GM21717 (cell line): ENCODE data around the gene LPCAT1.
"Not testable (repeated sequence)": the region's sequence is repeated elsewhere in the genome, so short reads cannot be mapped to it uniquely, and the experiment has no call there.

ENCODE experiments used
- ATAC-seq: cut with Tn5 transposase; IDR thresholded peaks from one replicate; pipeline ENCODE4 v1.9.1; 2021; ENCODE audit warnings: mild to moderate bottlenecking, moderate library complexity; ENCODE audit not compliant: unreplicated experiment

The LPCAT1 gene

GRCh38 chr5:1468629-1469527 is 54.9 kb downstream of the LPCAT1 start:
- ATAC-seq = no peak

DNA sequence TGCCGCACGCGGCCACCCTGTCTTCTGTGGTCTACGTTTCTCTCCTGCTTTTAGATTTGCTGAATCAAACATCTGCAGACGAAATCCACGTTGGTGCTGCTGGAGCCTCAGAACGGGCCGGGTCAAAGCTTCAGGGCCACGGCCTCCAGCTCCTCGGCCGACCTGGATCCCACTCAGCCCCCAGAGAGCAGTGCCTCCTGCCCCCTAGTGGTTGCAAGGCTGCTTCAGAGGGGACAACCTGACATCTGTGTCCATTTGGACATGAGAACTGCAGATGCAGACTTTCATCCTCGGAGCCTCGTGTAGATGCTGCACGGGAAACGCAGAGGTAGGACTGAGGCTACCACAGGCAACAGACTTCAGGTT is 55.5 kb downstream of the LPCAT1 start:
- ATAC-seq = no peak

DNA sequence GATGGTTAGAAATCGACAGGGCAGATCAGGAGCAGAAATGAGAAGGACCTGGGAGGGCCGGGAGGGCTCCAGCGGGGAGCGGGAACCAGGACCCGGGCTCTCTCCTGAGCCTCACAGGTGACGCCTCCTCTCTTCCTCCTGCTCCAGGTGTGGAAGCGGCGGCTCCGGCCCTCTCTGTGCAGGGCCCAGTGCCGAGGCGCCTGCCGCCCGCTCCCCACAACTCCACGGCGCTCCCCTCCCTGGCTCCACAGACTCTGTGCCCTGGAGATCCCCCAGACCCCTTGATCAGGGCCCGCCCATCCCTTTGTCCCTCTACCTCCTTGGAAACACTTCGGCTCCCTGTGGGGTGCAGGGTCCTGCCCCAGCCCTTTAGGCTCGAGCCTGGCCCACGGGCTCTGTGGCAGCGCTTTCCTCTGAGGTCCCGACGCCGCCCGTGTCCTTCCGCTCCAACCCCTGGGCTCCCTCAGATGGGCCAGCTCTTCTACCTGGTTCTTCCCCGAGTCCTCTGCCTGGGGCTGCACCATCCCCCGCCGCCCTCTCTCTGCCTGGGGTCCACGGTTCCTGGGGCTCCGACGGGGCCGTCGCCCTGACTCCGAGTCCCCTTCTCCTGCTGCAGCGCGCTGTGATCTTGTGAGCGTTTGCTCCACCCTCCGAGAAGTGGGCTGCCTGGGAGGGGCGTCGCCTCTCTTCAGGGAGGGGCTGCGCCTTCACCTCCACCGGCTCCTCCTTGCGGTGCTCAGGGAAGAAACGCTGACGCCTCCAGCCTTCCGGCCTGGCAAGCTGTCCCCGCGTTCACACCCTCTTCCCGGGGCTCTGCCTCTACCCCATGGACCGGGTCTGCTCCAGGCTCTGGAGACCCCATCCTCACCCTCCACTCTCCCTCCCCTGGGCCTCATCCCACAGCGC is 56.2 kb downstream of the LPCAT1 start:
- ATAC-seq = no peak

- no peak for ATAC-seq
These were observed 57.0 kb downstream of the LPCAT1 start for GRCh38 chr5:1466631-1467265.

DNA sequence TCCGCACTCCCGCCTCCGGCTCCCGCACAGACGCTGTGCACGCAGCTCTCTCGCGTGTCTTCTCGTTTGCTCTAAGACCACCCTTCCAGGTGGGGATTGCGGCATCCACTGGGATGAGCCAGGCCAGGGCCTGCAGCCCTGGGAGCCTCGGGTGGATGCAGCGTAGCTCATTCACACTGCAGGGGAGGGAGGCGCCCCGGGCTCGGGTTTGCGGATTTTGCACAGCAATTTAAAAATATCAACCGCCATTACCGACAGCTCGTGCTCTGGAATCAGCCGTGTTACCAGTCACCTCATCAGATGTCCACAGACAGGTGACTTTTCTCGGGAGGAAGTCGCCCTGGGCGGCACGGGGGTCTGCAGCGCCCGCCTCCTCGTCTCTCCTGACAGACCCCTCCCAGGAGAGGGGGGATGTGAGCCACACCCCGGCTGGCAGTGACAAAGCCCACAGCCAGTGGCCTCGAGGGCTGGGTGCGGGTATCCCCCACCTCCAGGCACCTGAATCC is 57.7 kb downstream of the LPCAT1 start:
- no peak for ATAC-seq

DNA sequence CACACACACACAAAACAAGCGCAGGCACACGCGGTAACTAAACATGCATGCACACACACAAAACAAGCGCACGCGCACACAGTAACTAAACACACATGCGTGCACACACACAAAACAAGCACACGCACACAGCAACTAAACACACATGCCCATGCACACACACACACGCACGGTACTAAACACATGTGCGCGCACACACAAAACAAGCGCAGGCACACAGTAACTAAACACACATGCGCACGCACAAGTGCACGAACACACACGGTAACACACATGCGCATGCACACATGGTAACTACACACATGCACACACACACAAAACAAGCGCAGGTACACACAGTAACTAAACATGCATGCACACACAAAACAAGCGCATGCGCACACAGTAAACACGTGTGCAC is 58.6 kb downstream of the LPCAT1 start:
- no peak for ATAC-seq

DNA sequence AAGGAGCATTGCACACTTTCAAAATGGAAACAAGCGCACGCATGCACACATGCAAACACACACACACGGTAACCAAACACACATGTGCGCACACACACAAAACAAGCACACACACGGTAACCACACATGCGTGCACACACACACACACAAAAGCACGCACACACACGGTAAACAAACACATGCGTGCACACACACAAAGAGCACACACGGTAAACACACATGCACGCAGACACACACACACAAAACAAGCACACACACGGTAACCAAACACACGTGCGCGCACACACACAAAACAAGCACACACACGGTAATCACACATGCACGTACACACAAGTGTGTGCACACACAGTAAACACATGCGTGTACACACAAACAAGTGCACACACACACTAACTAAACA is 59.2 kb downstream of the LPCAT1 start:
- ATAC-seq = no peak

DNA sequence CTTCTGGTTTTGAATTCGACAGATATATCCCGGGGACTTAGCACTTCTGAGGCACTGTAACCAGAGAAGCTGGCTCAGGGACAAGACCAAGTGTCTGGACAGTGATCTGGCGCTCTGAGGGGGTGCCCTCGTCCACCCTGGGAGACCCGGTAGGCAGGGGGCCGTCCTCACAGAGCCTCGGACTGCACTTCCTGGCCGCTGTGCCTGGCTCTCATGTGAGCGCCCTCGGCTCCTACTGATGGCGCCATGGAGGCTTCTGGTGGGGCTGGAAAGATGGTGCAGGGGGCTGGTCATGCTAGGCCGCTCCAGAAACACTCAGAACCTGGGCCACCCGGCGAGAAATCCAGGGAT is 59.7 kb downstream of the LPCAT1 start:
- ATAC-seq = no peak

GRCh38 chr5:1463326-1464095 is 60.2 kb downstream of the LPCAT1 start:
- ATAC-seq = no peak

DNA sequence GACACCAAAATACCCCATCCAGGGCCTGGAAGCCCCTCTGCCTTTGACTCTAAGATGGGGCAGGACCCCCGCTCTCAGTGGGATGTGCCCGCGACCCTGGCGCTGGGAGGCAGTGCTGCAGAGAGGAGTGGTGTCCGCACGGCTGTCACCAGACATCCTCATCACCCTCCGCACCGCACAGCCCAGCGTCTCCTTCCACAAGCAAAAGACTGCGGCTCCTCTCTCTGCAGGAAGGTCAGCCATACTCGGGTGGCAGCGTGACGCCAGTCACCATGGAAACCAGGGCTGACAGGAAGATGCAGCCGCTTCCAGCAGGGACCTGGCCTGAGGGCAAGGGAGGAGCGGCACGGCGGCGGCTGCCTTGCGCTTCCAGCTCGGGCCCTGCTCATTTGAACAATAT is 61.4 kb downstream of the LPCAT1 start:
- ATAC-seq = no peak

DNA sequence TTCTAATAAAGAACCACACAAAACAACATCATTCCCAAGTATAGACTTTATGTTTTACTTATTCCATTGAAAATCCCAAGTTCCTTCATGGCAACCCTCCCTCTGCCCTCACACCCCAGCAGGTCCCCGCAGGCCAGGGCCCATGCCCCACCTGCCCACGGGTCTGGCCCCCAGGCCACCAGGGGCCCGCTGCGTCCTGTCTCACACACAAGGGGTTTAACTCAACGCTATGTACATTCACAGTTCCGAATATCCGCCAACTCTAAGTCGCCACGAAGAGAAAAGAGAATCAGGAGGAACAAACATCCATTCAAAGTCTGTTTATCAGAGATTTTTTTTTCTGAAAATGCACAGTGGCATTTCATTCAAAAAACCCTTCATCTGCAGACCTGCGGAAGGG is 62.4 kb downstream of the LPCAT1 start:
- ATAC-seq = no peak

- no peak for ATAC-seq
These were observed 63.6 kb downstream of the LPCAT1 start for GRCh38 chr5:1460054-1460682.

- not testable (repeated sequence) for ATAC-seq
These were observed 64.3 kb downstream of the LPCAT1 start for GRCh38 chr5:1459435-1459834.

GRCh38 chr5:1456110-1456881 is 67.5 kb downstream of the LPCAT1 start:
- ATAC-seq = not testable (repeated sequence)

DNA sequence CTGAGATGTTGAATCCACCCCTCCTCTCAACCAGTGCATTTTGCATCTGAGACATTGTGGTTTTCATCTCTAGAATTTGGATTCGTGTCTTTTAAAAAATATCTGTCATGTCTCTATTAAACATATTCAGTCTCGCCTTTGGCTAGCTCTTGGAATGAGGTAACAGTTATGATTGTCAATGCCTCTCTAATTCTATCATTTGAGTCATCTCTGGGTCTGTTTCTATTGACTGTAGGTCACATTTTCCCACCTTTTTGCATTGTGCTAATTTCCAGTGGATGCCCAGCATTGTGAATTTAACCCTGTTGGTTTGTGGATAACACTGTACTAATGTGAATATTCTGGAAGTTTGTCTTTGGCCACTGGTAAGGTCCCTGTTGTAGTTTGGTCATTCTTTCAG is 70.1 kb downstream of the LPCAT1 start:
- no peak for ATAC-seq

GRCh38 chr5:1449081-1449630 is 74.6 kb downstream of the LPCAT1 start:
- no peak for ATAC-seq

DNA sequence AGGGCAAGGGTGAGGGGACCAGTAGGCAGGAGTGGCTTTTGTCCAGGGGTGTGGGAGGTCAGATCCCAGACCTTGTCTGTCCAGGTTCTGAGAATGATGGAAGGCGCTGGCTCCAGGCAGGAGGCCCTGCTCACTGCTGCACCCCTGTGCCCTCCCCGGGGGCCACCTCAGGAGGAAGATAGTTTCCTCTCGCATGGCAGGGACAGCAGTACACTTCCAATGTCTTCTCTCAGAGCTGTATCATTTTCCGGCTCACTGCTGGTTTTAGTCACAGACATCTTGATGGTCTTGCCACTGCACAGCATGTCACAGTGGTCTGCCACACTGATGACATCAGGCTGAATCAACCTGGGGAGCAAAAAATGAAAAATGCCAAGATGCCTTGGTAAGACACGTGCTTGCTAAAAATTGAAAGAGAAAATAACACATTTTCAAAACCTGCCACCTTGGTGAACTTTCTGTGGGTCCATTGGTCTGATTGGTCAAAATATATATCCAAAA is 75.2 kb downstream of the LPCAT1 start:
- no peak for ATAC-seq

- ATAC-seq = no peak
These were observed 75.9 kb downstream of the LPCAT1 start for GRCh38 chr5:1447671-1448361.
